ENCODE results near the gene FAM83C.
A peak's percentile ranks its signal among the peaks of the same experiment; 100 is the strongest.
"Not testable (repeated sequence)": the region's sequence is repeated elsewhere in the genome, so short reads cannot be mapped to it uniquely, and the experiment has no call there.

Gene FAM83C

DNA sequence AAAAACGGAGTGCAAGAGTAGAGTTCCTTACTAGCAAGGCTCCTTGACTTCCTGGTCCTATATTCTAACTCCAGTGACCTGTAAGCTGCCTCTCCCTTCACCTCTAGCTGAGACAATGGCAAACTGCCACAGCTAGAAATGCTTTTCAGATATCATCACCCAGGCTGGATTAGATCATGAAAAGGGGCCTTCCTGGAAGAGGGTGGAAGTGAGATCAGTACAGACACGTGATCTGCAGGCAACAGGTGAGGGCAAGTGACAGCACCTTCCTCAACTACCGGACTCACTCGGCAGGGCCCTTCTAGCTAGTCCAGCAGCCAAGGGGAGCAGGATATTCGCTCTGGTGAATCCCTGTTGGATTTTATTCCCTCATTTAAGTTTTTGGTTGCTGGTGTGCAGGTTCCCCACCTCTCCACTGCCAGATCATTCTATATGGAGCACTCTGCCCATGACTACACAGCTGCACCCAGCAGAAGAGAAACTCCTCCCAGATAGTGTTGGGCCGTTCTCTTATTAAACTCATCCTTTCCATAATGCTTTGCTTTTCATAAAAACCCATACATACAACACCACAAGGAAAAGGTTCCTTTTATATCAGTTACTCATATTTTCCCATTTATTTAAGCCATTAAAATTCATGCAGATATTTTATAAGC, 26.4 kb upstream of the FAM83C start:
- no peak overlapping the region for H3K4me3 ChIP-seq (ENCODE audit: low read length)
- TF ChIP-seq, protein P1, sequence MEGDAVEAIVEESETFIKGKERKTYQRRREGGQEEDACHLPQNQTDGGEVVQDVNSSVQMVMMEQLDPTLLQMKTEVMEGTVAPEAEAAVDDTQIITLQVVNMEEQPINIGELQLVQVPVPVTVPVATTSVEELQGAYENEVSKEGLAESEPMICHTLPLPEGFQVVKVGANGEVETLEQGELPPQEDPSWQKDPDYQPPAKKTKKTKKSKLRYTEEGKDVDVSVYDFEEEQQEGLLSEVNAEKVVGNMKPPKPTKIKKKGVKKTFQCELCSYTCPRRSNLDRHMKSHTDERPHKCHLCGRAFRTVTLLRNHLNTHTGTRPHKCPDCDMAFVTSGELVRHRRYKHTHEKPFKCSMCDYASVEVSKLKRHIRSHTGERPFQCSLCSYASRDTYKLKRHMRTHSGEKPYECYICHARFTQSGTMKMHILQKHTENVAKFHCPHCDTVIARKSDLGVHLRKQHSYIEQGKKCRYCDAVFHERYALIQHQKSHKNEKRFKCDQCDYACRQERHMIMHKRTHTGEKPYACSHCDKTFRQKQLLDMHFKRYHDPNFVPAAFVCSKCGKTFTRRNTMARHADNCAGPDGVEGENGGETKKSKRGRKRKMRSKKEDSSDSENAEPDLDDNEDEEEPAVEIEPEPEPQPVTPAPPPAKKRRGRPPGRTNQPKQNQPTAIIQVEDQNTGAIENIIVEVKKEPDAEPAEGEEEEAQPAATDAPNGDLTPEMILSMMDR (conservative IDR thresholded peaks at IDR 0.05; ENCODE audit: low read length), result no peak
- peak; percentile 66 for DNase-seq (ENCODE audit: low read depth)

DNA sequence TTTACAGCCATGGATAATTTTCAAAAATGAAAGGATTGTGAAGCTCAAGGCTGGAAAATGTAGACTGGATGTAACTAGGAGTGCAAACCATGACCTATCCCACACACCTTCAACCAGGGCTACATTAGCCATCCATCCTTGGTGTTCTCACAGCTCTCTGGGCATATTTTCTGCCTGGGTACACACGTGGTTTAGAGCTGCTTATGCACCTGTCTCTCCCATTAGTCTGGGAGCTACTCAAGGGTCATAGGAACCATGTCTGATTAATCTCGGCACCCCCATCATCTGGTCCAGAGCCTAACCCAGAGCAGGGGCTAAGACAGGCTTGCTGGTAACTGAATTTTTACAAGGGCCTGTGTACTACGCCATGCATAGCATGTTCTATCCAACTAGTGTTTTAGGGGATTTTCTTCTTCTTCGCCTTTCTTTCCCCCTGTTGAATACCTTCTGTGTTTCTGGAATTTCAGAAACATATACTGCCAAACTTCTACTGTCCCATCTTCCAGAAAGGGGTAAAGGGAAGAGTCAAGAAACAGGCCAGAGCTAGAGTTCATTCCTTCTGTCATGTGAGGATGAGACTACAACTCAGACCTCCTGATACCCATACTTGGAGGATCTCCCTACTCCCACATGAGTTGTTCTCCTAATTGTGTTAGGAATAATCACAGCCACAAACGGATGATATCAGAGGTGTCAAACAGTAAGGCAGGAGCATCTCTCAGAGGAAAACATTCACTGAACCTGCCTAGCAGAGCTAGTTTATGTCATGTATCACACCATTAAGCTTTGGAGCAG, 25.4 kb upstream of the FAM83C start:
- no peak overlapping the region for H3K4me3 ChIP-seq (ENCODE audit: low read length)
- DNase-seq (ENCODE audit: low read depth), result no peak
- TF ChIP-seq, protein P1 (conservative IDR thresholded peaks at IDR 0.05; ENCODE audit: low read length), result no peak

DNA sequence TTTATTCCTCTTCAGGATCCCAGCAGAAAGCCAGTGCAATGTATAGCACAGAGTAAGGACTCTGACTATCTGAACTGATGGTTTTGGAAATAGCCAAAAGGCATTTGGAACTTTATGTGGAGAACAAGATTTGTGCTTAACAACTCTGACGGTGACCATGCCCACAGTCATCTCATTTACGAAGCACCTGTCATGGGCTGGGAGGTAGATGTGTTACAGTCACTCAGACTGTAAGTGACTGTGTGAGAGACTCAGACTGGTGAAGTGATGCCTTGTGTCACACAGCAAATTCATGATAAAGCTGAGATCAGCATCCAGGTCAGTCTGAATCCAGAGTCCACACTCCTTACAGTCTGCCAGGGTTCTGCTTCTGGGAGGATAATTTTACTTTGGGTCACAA, 23.9 kb upstream of the FAM83C start:
- no peak overlapping the region for H3K4me3 ChIP-seq (ENCODE audit: low read length)
- DNase-seq (ENCODE audit: low read depth), result no peak
- TF ChIP-seq, protein P1 (conservative IDR thresholded peaks at IDR 0.05; ENCODE audit: low read length), result no peak

DNA sequence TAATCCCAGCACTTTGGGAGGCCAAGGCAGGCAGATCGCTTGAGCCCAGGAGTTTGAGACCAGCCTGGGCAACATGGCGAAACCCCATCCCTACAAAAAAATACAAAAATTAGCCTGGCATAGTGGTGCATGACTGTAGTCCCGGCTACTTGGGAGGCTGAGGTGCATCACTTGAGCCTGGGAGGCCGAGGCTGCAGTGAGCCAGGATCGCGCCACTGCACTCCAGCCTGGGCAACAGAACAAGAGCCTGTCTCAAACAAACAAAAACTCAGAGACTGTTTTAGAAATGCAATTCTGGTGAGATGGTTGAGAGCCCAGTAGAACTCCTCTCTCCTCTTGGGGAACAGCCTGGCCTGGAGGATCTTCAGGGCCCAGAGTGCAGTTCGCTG, 23.4 kb upstream of the FAM83C start:
- not testable (repeated sequence) for H3K4me3 ChIP-seq (ENCODE audit: low read length)
- peak; percentile 44 for DNase-seq (ENCODE audit: low read depth)

DNA sequence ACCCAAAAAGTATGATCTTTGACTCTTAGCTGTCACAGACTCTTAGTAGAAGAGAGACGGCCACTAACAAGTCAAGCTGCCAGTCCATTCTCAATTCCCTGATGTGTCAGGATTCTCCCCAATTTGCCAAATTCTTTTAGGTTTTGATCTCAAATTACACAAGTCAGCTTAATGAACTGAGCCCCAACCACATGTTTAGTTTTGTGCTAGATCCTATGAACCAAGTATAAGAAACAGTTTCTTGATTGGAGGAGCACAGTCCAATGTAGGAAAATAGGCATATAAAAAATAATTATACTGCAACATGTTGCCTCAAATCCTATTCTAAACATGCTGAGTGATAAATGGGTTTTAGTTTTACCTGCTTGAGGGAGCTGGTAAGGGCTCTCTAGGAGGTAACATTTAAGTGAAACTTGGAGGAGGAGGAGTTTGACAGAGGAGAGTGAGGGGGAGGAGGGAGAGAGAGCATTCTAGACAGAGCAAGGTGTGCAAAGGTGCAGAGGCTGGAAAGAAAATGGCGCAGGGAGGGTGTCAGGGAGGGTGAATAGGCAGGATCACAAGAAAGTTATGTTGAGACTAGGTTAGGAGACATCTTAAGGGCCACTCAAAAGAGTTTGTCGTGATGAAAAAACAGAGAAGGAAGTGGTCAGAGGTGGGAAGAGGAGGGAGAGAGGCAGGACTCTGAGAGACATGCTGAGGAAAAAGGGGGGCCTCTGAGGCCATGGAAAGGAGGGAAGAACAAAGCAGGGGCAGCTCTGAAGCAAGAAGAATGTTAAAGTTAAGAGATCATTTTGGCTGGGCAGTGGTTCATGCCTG, 22.8 kb upstream of the FAM83C start:
- peak; percentile 54 for DNase-seq (ENCODE audit: low read depth)

DNA sequence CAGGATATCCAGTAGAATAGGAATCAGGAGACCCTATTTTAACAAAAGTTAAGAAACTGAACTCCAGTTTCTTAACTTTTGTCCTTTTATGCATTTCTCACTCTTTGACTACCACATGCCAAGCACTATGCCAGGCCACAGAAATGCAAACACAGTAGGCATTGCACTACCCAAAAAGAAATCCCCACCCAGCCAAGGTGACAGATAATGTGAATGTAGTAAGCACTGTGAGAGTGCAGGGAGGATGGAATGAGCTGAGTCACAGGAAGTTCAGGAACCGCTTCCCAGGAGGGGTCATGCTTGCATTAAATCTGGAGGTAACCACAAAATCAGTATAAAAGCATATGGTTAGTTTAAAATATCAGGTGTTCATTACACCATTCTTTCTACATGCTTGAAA, 20.1 kb upstream of the FAM83C start:
- H3K4me3 ChIP-seq (ENCODE audit: low read length), result no peak overlapping the region
- DNase-seq (ENCODE audit: low read depth), result peak; percentile 94
- TF ChIP-seq, protein P1 (conservative IDR thresholded peaks at IDR 0.05; ENCODE audit: low read length), result no peak

More for the DNA sequence above, 22.8 kb upstream of the FAM83C start:
- TF ChIP-seq, protein P1 (conservative IDR thresholded peaks at IDR 0.05; ENCODE audit: low read length), result no peak
- H3K4me3 ChIP-seq (ENCODE audit: low read length), result no peak overlapping the region

DNA sequence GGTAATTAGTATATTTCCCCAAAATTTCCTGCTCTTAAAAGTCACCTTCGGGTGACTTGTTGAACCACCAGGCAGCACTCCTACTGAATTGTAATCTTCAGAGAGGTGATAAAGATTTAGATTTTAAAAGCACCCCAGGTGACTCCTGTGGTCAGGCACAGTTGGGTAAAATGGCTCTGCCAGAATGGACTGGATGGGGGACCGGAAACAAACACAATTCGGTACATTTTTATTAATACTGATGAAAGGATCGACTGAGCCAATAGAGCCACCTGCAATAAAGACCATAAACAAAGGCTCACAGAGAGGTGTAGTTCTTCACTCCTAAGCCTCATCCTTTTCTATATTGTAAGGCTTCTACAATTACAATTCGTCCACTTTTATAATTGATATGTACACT, 19.6 kb upstream of the FAM83C start:
- no peak for DNase-seq (ENCODE audit: low read depth)
- TF ChIP-seq, protein P1 (conservative IDR thresholded peaks at IDR 0.05; ENCODE audit: low read length), result no peak

More for the DNA sequence above, 19.6 kb upstream of the FAM83C start:
- no peak overlapping the region for H3K4me3 ChIP-seq (ENCODE audit: low read length)
